Sigmoid colon (tissue), 7 donors: ENCODE data around the gene SUGP1. TPM values are rescaled to one million over a fixed set of nuclear protein-coding genes. Genes with fewer than 3 reads are reported as not detected.

Experiments used
- DNase-seq: peaks from one replicate; pipeline ENCODE4 v3.0.0-alpha.2; 2019
- H3K27ac ChIP-seq, 4 donors: fragments of 200-600 bp; sonication (generic); one replicate each; pipeline ENCODE4 v1.5.1; 2016 to 2019; ENCODE audit warnings: mild to moderate bottlenecking in 1 of 4
- H3K27me3 ChIP-seq, 3 donors: fragments of 200-600 bp; sonication (generic); one replicate each; pipeline ENCODE4 v1.5.1; 2019; ENCODE audit warnings: mild to moderate bottlenecking in 1 of 3
- H3K36me3 ChIP-seq, 4 donors: fragments of 200-600 bp; sonication (generic); one replicate each; pipeline ENCODE4 v1.5.1; 2016 to 2019
- H3K4me1 ChIP-seq, 4 donors: fragments of 200-600 bp; sonication (generic); one replicate each; pipeline ENCODE4 v1.5.1; 2017 to 2019
- H3K4me3 ChIP-seq, 4 donors: fragments of 200-600 bp; sonication (generic); one replicate each; pipeline ENCODE4 v1.5.1; 2017 to 2019; ENCODE audit warnings: mild to moderate bottlenecking in 2 of 4, moderate library complexity in 1 of 4
- H3K9me3 ChIP-seq, 4 donors: fragments of 200-600 bp in 3 of 4; sonication (generic) in 3 of 4; one replicate each; pipeline versions ENCODE4 v1.5.1 to v1.6.1; 2013 to 2019
- CTCF ChIP-seq, 4 experiments: fragments of 450-650 bp in 3 of 4; fragments of 200-600 bp in 1 of 4; IDR thresholded peaks; one replicate each; pipeline ENCODE4 v1.5.1; 2016 to 2019; ENCODE audit warnings: antibody characterized with exemption in 4 of 4, mild to moderate bottlenecking in 3 of 4, moderate library complexity in 2 of 4
- EP300 ChIP-seq, 4 donors: sonication (generic); formaldehyde crosslinking; IDR thresholded peaks; one replicate each; pipeline ENCODE4 v1.6.1; 2017; ENCODE audit warnings: antibody characterized with exemption in 4 of 4
- POLR2A ChIP-seq, 2 donors: fragments of 450-650 bp; IDR thresholded peaks; one replicate each; pipeline ENCODE4 v1.6.1; 2016; ENCODE audit warnings: antibody characterized with exemption in 2 of 2, mild to moderate bottlenecking in 2 of 2, moderate library complexity in 2 of 2
- POLR2AphosphoS5 ChIP-seq, 4 donors: sonication (generic); formaldehyde crosslinking; IDR thresholded peaks; one replicate each; pipeline ENCODE4 v1.6.1; 2017; ENCODE audit warnings: antibody characterized with exemption in 4 of 4
- WGBS, 2 donors: extraction: QIAGEN DNeasy Blood & Tissue Kit; methylation state at CpG; one replicate each; pipeline ENCODE4 v1.1.7; 2013; 5-methylcytosine and 5-hydroxymethylcytosine counted together
- intact Hi-C: fragments of 100-400 bp; cut with DNase I; formaldehyde crosslinking; loops from one replicate; pipeline ENCODE4 v1.15.1; 2023
- polyA plus RNA-seq, 3 donors: library from polyadenylated mRNA; stranded (reverse); fragments of 200-250 nt; gene quantifications; one replicate each; pipeline ENCODE4 v1.2.3, GENCODE V29; 2013
- total RNA-seq, 4 donors: library from RNA; depleted of rRNA; stranded (reverse); fragments of >200 nt; gene quantifications; one replicate each; pipeline ENCODE4 v1.1.0, GENCODE V29; 2016
- donor health status: healthy with polysubstance abuse.
- donor health status: Bipolar disorder and iron deficiency.
- donor health status: healthy.

SUGP1 gene
- total and polyA plus RNA-seq, 7 donors: 21.0 to 51.0 (median 32.1) TPM

- H3K36me3 ChIP-seq: peaks cover 38 to 99% (median 52%) of the 10 kb centered on the region in 4 donors
- WGBS, 2 donors: 91 to 93% methylated on average over 22 of the region's 22 CpGs
- H3K4me3 ChIP-seq: no peak overlapping the region
- peak; percentile 53 for DNase-seq
- TF ChIP-seq POLR2A (IDR thresholded peaks at IDR 0.05): no peak
- TF ChIP-seq CTCF (IDR thresholded peaks at IDR 0.05): no peak
- no peak for TF ChIP-seq EP300 (IDR thresholded peaks at IDR 0.05)
- TF ChIP-seq POLR2AphosphoS5 (IDR thresholded peaks at IDR 0.05): no peak
- no peaks in the 10 kb centered on the region for H3K4me1 ChIP-seq
- H3K27me3 ChIP-seq: no peaks in the 10 kb centered on the region
- intact Hi-C loops: no loop called here
- H3K9me3 ChIP-seq: no peaks in the 10 kb centered on the region
- no peak overlapping the region for H3K27ac ChIP-seq
These were observed 14.0 kb upstream of the SUGP1 start for GRCh38 chr19:19334063-19334988.

DNA sequence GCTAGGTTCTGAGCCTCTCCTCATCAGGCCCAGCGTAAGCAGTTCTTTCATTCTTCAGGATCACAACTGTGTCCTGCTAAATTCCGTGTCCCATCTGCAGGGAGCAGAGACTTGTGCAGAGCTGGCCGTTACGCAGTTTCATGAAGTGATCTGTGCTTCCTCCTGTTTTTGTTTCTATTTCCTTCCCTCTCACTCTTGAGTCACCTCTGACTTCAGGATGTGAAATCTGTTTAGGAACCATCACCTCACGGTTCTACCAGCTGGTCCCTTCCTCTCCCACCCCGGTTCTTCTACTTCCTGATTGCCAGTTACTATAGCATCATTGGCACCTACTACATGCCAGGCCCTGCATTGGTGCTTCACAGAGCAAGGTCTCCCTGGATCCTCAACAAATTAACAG, 8.8 kb upstream of the SUGP1 start:
- TF ChIP-seq POLR2AphosphoS5 (IDR thresholded peaks at IDR 0.05): no peak
- no peak for TF ChIP-seq POLR2A (IDR thresholded peaks at IDR 0.05)
- TF ChIP-seq CTCF (IDR thresholded peaks at IDR 0.05): no peak
- TF ChIP-seq EP300 (IDR thresholded peaks at IDR 0.05): no peak
- no peak for DNase-seq
- no peak overlapping the region for H3K4me3 ChIP-seq
- no peak overlapping the region for H3K27ac ChIP-seq
- H3K36me3 ChIP-seq: peaks cover 14 to 94% (median 31%) of the 10 kb centered on the region in 4 donors
- peaks cover 0 to 15% (median 0%) of the 10 kb centered on the region in 4 donors for H3K4me1 ChIP-seq
- intact Hi-C loops: no loop called here
- no peaks in the 10 kb centered on the region for H3K27me3 ChIP-seq
- 45 to 64% methylated on average over 6 of the region's 6 CpGs for WGBS, 2 donors
- no peaks in the 10 kb centered on the region for H3K9me3 ChIP-seq

DNA sequence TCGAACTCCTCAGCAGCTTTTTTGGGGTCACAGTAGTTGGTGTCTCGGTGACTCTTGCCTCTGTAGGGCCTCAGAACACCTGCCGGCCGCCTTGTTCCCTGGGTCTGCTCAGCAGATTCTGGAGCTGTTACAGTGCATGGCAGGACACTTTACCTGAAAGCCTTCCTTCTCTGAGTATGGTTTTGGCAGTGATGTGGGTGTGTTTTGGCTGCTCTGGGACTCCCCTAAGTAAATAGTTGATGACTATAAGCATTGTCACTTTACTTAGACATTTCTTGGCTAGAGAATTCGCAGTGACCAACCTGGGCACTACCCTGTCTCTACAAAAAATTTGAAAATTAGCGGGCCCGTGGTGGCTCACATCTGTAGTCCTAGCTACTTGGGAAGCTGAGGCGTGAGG, 7.4 kb upstream of the SUGP1 start:
- peaks cover 0 to 26% (median 6%) of the 10 kb centered on the region in 4 donors for H3K4me1 ChIP-seq
- intact Hi-C loops: no loop called here
- TF ChIP-seq POLR2AphosphoS5 (IDR thresholded peaks at IDR 0.05) (no peak), POLR2A (IDR thresholded peaks at IDR 0.05) (no peak)
- peaks cover 21 to 86% (median 35%) of the 10 kb centered on the region in 4 donors for H3K36me3 ChIP-seq
- no peak overlapping the region for H3K27ac ChIP-seq
- 96 to 97% methylated on average over 8 of the region's 8 CpGs for WGBS, 2 donors
- no peaks in the 10 kb centered on the region for H3K9me3 ChIP-seq
- no peak for DNase-seq
- no peak overlapping the region for H3K4me3 ChIP-seq
- no peaks in the 10 kb centered on the region for H3K27me3 ChIP-seq

- 88 to 94% methylated on average over 7 of the region's 7 CpGs for WGBS, 2 donors
- H3K36me3 ChIP-seq: peaks cover 14 to 52% (median 25%) of the 10 kb centered on the region in 4 donors
These were observed 3.9 kb upstream of the SUGP1 start for GRCh38 chr19:19324059-19324770.

More at GRCh38 chr19:19324059-19324770, 3.9 kb upstream of the SUGP1 start:
- no peak for DNase-seq
- Histone ChIP-seq H3K4me3 (no peak overlapping the region), H3K27ac (no peak overlapping the region), H3K4me1 (peaks cover 0 to 48% (median 29%) of the 10 kb centered on the region in 4 donors), H3K27me3 (no peaks in the 10 kb centered on the region), H3K9me3 (no peaks in the 10 kb centered on the region)
- no peak for TF ChIP-seq POLR2AphosphoS5 (IDR thresholded peaks at IDR 0.05)
- TF ChIP-seq POLR2A (IDR thresholded peaks at IDR 0.05): no peak
- no peak for TF ChIP-seq EP300 (IDR thresholded peaks at IDR 0.05)
- no peak for TF ChIP-seq CTCF (IDR thresholded peaks at IDR 0.05)
- intact Hi-C loops: loop anchor here (5.0 kb wide), 1 partner anchor 33 kb away; no protein-coding TSS in a partner anchor
